GM23248 (cell line): ENCODE results near the gene VPS8.

Source experiments
- EZH2 ChIP-seq: fragments of 200-600 bp; sonication (generic); IDR thresholded peaks from 2 replicates; pipeline ENCODE4 v1.6.1; 2018; ENCODE audit warnings: antibody characterized with exemption, mild to moderate bottlenecking; ENCODE audit not compliant: insufficient read depth, poor library complexity, severe bottlenecking
- EZH2phosphoT487 ChIP-seq: fragments of 200-600 bp; sonication (generic); IDR thresholded peaks from 2 replicates; pipeline ENCODE4 v1.6.1; 2018; ENCODE audit warnings: antibody characterized with exemption, moderate library complexity, mild to moderate bottlenecking, low read depth; ENCODE audit not compliant: insufficient read depth

DNA sequence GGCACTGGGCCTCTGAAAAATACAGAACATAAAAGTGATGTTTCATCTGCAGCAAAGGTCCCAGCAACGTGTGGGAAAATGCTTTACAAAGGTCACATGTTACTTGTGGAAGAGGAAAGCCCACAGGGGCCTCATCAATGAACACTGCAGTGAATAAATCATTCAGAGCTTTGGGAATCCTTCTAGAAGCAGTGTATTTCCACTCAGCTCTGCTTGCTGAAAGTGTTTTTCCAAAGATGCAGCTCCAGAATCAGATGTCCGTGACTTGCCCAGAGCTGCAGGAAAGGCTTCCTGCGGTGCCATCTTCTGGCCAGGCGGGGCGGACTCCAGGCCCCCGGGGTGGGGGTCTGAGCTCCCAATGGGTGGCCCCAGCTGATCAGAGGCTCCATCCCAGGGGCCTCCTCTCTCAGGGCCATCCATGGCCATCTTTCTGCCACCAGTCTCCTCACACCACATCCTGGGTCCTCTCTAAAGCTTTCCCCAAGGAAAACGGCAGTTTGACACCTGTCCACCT lies 259.4 kb downstream of the VPS8 start:
- TF ChIP-seq EZH2, result no peak
- TF ChIP-seq EZH2phosphoT487, result no peak
